ENCODE results near the gene CEMIP. TPM values are rescaled to one million over a fixed set of nuclear protein-coding genes. Genes with fewer than 3 reads are reported as not detected.

The CEMIP gene
- total and polyA plus RNA-seq, 12 donors = 0.01 to 1.9 (median 0.23) TPM; not detected in 1

GRCh38 chr15:80873366-80873952 lies 94.3 kb downstream of the CEMIP start:
- Histone ChIP-seq H3K36me3 (no peaks in the 10 kb centered on the region), H3K27me3 (no peaks in the 10 kb centered on the region), H3K27ac (no peak overlapping the region), H3K9me3 (no peaks in the 10 kb centered on the region), H3K4me1 (peaks cover 0 to 31% (median 10%) of the 10 kb centered on the region in 9 donors), H3K4me3 (no peak overlapping the region)
- ATAC-seq (peak in 5 of 8 donors; percentile 36 to 63 (median 43)), DNase-seq (no peak)
- TF ChIP-seq CTCF (IDR thresholded peaks at IDR 0.05) = no peak
- WGBS, 2 donors = 52 to 54% methylated on average over 7 of the region's 7 CpGs
- intact Hi-C loops (cut with DNase I) = no loop called here

DNA sequence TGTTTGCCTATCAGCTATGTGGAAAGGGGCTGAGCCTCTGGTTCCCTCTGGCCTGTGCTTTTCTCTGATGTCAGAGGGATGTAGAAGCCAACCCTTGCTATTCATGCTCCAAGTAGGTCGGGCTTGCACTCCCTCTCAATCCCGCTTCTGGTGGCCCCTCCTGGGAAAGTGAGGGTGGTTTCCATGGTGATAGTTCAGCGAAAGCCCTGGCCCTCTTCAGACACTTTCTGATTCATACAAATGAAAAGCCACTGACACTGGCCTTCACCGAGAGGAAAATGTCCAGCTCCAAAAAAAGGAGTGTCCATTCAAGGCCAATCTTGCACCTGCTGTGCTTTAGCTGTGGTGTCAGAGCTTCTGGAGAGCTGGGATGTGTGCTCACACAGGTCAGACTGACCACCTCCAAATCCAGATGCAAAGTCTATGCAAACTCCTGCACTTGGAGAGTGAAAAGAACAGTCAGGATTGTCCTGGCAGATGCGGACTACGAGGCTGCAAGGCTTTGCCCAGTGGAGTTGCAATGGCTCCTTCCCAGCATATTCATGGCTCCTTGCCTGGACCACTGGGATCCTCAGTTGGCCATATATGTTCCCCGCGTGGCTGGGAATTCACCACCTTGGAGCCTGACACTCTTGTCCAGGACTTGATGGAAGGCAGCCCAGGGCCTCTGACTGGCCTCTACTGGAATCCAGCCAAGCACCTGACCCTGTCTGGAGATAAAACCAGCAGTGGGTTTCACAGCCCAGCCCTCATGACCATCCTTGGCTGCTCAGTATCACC lies 96.6 kb downstream of the CEMIP start:
- no peak for TF ChIP-seq CTCF (IDR thresholded peaks at IDR 0.05)
- no peaks in the 10 kb centered on the region for H3K9me3 ChIP-seq
- no peaks in the 10 kb centered on the region for H3K36me3 ChIP-seq
- WGBS, 2 donors = 54 to 56% methylated on average over 8 of the region's 8 CpGs
- peak overlapping the region in 1 of 10 donors; percentile 8 for H3K27ac ChIP-seq
- intact Hi-C loops (cut with DNase I) = no loop called here
- H3K4me3 ChIP-seq = no peak overlapping the region
- ATAC-seq (peak; percentile 65 to 84 (median 79)), DNase-seq (peak; percentile 19 to 58)
- H3K27me3 ChIP-seq = no peaks in the 10 kb centered on the region
- H3K4me1 ChIP-seq = peaks cover 0 to 22% (median 12%) of the 10 kb centered on the region in 9 donors

DNA sequence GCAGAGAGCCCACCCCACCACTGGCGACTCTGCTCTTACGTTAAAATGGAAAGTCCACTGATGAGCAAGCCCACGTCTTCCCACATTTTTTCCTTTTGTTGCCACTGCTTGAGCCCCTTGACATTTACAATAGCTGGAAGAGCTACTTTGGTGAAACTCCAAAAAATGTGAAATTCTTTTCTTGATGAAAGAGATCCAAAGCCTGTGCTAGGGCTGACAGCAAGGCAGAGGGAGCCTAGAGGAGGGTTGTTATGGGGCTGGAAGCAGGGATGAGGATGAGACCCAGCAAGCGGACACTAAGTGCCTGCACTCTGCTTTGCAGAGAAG lies 97.1 kb downstream of the CEMIP start:
- Histone ChIP-seq H3K27ac (no peak overlapping the region), H3K4me1 (peaks cover 0 to 22% (median 12%) of the 10 kb centered on the region in 9 donors), H3K4me3 (no peak overlapping the region), H3K9me3 (no peaks in the 10 kb centered on the region), H3K36me3 (no peaks in the 10 kb centered on the region), H3K27me3 (no peaks in the 10 kb centered on the region)
- intact Hi-C loops (cut with DNase I) = no loop called here
- DNase-seq (no peak), ATAC-seq (no peak)
- whole genome bisulfite sequencing, 2 donors = 78 to 79% methylated on average over 4 of the region's 4 CpGs
- TF ChIP-seq CTCF (IDR thresholded peaks at IDR 0.05) = no peak

DNA sequence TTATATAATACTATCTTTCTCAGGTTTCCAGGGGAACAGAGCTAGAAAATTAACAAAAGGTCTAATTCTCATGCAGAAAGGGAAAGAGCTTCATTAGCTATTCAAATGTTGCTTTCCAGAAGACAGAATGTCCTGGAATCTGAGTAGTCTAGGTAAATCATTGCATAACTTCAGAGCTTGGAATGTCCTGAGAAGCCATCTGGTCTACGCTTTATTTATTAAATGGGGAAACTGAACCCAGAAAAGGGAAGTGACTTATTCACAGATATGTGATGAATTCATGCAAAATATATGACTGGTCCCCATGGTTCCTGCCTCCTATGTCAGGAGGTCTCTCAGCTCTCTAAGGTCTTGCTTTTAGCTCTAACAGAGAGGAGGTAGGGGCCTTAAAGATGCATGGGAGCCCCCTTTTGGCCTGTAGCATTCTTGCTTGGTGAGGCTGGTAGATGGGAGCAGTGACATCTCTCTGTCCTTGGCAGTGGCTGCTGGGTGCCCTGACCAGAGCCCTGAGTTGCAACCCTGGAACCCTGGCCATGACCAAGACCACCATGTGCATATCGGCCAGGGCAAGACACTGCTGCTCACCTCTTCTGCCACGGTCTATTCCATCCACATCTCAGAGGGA lies 99.2 kb downstream of the CEMIP start:
- Histone ChIP-seq H3K4me1 (peaks cover 0 to 22% (median 12%) of the 10 kb centered on the region in 9 donors), H3K4me3 (no peak overlapping the region), H3K9me3 (no peaks in the 10 kb centered on the region), H3K27ac (no peak overlapping the region), H3K36me3 (no peaks in the 10 kb centered on the region), H3K27me3 (no peaks in the 10 kb centered on the region)
- ATAC-seq (no peak), DNase-seq (no peak)
- intact Hi-C loops (cut with DNase I) = no loop called here
- 91 to 98% methylated on average over 3 of the region's 3 CpGs for WGBS, 2 donors
- no peak for TF ChIP-seq CTCF (IDR thresholded peaks at IDR 0.05)

Data from heart right ventricle (tissue), 16 donors.